Activated effector memory CD4-positive, alpha-beta T cell treated with Interleukin-2 at 50 U/mL for 16 hours (primary cell): ENCODE data around the gene DRD3.

Experiments used
- DNase-seq: peaks from one replicate; pipeline ENCODE4 v3.0.0-alpha.2; 2020

The DRD3 gene

GRCh38 chr3:114115143-114115542, 63.7 kb downstream of the DRD3 start:
- no peak for DNase-seq

- DNase-seq = no peak
Observed at GRCh38 chr3:114114719-114115118, 64.1 kb downstream of the DRD3 start.

GRCh38 chr3:114112696-114113095, 66.2 kb downstream of the DRD3 start:
- no peak for DNase-seq

- no peak for DNase-seq
Observed at GRCh38 chr3:114111060-114111770, 67.6 kb downstream of the DRD3 start.

GRCh38 chr3:114110439-114110838, 68.4 kb downstream of the DRD3 start:
- no peak for DNase-seq

- no peak for DNase-seq
Observed at GRCh38 chr3:114108137-114108536, 70.7 kb downstream of the DRD3 start.

- DNase-seq = no peak
Observed at GRCh38 chr3:114104414-114104813, 74.4 kb downstream of the DRD3 start.

GRCh38 chr3:114103858-114104257, 75.0 kb downstream of the DRD3 start:
- DNase-seq = no peak

- no peak for DNase-seq
Observed at GRCh38 chr3:114103181-114103580, 75.7 kb downstream of the DRD3 start.

GRCh38 chr3:114101101-114101500, 77.8 kb downstream of the DRD3 start:
- no peak for DNase-seq

- DNase-seq = no peak
Observed at GRCh38 chr3:114095796-114096195, 83.1 kb downstream of the DRD3 start.

- no peak for DNase-seq
Observed at GRCh38 chr3:114093596-114093995, 85.3 kb downstream of the DRD3 start.

GRCh38 chr3:114093016-114093380, 85.9 kb downstream of the DRD3 start:
- no peak for DNase-seq

- no peak for DNase-seq
Observed at GRCh38 chr3:114092151-114093015, 86.5 kb downstream of the DRD3 start.

GRCh38 chr3:114089675-114090074, 89.2 kb downstream of the DRD3 start:
- no peak for DNase-seq

GRCh38 chr3:114086356-114086755, 92.5 kb downstream of the DRD3 start:
- no peak for DNase-seq

GRCh38 chr3:114083112-114083511, 95.7 kb downstream of the DRD3 start:
- no peak for DNase-seq

GRCh38 chr3:114081037-114081436, 97.8 kb downstream of the DRD3 start:
- no peak for DNase-seq

GRCh38 chr3:114080201-114080600, 98.7 kb downstream of the DRD3 start:
- no peak for DNase-seq

GRCh38 chr3:114079761-114080160, 99.1 kb downstream of the DRD3 start:
- DNase-seq = no peak

- DNase-seq = no peak
Observed at GRCh38 chr3:114078126-114078525, 100.7 kb downstream of the DRD3 start.
